ENCODE measurements around the gene ABCA2. TPM values are rescaled to one million over a fixed set of nuclear protein-coding genes. Genes with fewer than 3 reads are reported as not detected.

ABCA2 gene
- total RNA-seq, 6 experiments from 2014 or later: 18.3 to 36.3 (median 23.6) TPM

DNA sequence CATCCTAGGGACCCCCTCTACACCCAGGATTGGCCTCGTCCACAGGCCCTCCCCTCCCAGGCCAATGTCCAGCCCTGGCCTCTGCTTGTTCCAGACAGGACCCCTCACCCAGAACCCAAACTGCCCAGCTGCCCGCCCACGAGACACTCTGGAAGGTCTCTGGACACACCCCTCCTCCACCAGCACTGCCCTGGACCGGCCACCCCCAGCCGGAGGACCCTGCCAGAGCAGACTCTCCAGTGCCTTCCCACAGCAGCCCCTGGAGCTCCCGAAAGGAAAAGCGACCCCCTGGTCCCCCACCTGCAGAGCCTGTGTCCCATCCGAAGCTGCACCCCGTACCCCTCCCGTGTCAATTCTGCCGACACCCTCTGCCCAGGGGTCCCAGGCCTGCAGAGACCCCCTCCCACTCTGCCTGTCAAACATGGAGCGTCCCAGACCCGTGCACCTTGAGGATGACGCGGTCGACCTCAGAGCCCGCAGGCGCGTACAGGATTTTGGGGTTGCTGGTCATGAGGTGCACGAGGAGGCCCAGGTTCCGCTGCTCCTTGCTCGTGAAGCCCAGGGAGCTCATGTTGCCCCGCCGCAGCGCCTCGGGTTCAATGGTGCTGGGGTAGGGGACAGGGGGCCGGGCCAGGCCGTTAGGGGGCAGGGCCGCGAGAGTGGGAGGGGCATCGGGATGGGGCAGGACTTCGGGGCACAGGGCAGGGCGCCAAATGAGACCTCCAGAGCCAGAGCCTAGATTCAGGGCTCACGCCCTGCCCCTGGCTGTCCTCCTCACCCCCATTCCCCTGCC lies 8.0 kb downstream of the ABCA2 start:
- Mint-ChIP-seq H3K36me3 (ENCODE audit: low read depth) (peaks cover 5% of the 10 kb centered on the region), H3K4me3 (no peak overlapping the region), H3K27me3 (ENCODE audit: insufficient read depth) (peaks cover 3% of the 10 kb centered on the region), H3K27ac (no peak overlapping the region), H3K4me1 (ENCODE audit: low read depth) (no peaks in the 10 kb centered on the region), H3K9me3 (no peaks in the 10 kb centered on the region)
- DNase-seq: no peak
- TF ChIP-seq, protein P1, sequence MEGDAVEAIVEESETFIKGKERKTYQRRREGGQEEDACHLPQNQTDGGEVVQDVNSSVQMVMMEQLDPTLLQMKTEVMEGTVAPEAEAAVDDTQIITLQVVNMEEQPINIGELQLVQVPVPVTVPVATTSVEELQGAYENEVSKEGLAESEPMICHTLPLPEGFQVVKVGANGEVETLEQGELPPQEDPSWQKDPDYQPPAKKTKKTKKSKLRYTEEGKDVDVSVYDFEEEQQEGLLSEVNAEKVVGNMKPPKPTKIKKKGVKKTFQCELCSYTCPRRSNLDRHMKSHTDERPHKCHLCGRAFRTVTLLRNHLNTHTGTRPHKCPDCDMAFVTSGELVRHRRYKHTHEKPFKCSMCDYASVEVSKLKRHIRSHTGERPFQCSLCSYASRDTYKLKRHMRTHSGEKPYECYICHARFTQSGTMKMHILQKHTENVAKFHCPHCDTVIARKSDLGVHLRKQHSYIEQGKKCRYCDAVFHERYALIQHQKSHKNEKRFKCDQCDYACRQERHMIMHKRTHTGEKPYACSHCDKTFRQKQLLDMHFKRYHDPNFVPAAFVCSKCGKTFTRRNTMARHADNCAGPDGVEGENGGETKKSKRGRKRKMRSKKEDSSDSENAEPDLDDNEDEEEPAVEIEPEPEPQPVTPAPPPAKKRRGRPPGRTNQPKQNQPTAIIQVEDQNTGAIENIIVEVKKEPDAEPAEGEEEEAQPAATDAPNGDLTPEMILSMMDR (IDR thresholded peaks at IDR 0.05): no peak

DNA sequence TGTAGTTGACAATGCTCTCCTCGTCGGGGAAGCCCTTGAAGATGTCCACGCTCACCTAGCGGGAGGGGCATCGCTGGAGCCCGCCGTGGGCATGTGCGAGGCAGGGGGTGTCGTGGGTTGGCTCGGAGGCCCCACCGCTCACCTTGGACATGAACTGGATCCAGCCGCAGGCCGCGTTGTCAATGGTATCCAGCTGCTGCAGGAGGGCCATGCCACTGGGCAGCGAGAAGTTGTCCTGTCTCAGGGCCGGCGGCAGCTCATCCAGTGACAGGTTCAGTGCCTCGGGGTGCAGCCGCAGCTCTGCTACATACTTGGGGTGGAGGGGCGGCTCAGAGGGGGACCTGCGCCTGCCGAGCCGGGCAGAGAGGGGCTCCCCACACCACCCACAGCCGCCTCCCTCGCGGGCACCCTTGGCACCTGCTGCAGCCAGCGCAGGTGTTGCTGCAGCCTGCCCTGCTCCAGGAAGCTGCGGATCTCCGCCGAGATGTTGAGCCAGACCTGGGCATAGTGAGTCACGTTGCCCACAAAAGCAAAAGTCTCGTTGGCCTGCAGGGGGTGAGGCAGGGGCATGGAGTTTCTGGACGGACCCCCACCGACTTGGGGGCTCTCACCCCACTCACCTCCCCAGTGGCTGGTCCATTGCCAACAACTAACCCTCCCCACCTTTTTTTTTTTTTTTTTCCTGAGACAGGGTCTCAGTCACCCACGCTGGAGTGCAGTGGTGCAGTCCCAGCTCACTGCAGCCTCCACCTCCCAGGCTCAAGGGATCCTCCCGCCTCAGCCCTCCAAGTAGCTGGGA lies 9.1 kb downstream of the ABCA2 start:
- TF ChIP-seq, protein P1 (IDR thresholded peaks at IDR 0.05): no peak
- Mint-ChIP-seq H3K9me3 (no peaks in the 10 kb centered on the region), H3K4me1 (ENCODE audit: low read depth) (no peaks in the 10 kb centered on the region), H3K27ac (no peak overlapping the region), H3K27me3 (ENCODE audit: insufficient read depth) (peaks cover 3% of the 10 kb centered on the region), H3K36me3 (ENCODE audit: low read depth) (peaks cover 5% of the 10 kb centered on the region), H3K4me3 (no peak overlapping the region)
- no peak for DNase-seq

- H3K4me1 Mint-ChIP-seq (ENCODE audit: low read depth): no peaks in the 10 kb centered on the region
- peaks cover 3% of the 10 kb centered on the region for H3K27me3 Mint-ChIP-seq (ENCODE audit: insufficient read depth)
- TF ChIP-seq, protein P1 (IDR thresholded peaks at IDR 0.05): no peak
- no peak overlapping the region for H3K27ac Mint-ChIP-seq
- H3K36me3 Mint-ChIP-seq (ENCODE audit: low read depth): peaks cover 5% of the 10 kb centered on the region
- DNase-seq: no peak
- no peak overlapping the region for H3K4me3 Mint-ChIP-seq
- no peaks in the 10 kb centered on the region for H3K9me3 Mint-ChIP-seq
These were observed 10.1 kb downstream of the ABCA2 start for GRCh38 chr9:137017791-137018497.

DNA sequence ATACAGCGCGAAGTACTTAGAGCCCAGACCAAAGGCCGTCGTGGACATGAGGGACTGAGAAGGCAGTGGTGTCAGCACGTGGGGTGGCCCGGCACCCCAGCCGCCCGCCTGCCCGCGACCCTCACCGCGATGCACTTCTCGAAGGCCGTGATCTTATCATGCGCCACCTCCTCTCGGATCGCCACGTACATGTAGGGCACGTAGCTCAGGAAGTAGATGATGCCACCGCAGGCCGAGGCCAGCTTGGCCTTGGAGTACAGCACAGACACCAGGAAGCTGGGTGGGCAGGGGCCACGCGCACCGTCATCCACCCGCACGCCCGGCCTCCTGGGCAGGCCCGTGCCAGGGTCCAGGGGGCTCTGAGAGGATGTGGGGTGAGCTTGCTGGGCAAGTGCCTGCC lies 11.0 kb downstream of the ABCA2 start:
- H3K4me3 Mint-ChIP-seq: no peak overlapping the region
- peaks cover under 1% of the 10 kb centered on the region for H3K27me3 Mint-ChIP-seq (ENCODE audit: insufficient read depth)
- TF ChIP-seq, protein P1 (IDR thresholded peaks at IDR 0.05): no peak
- H3K4me1 Mint-ChIP-seq (ENCODE audit: low read depth): no peaks in the 10 kb centered on the region
- no peak for DNase-seq
- H3K36me3 Mint-ChIP-seq (ENCODE audit: low read depth): peaks cover 9% of the 10 kb centered on the region
- H3K27ac Mint-ChIP-seq: no peak overlapping the region
- no peaks in the 10 kb centered on the region for H3K9me3 Mint-ChIP-seq

GRCh38 chr9:137016436-137016835 lies 11.6 kb downstream of the ABCA2 start:
- Mint-ChIP-seq H3K4me1 (ENCODE audit: low read depth) (no peaks in the 10 kb centered on the region), H3K9me3 (no peaks in the 10 kb centered on the region), H3K36me3 (ENCODE audit: low read depth) (peaks cover 12% of the 10 kb centered on the region), H3K4me3 (no peak overlapping the region), H3K27ac (no peak overlapping the region), H3K27me3 (ENCODE audit: insufficient read depth) (no peaks in the 10 kb centered on the region; the same call in none of the 2 replicates)
- DNase-seq: no peak
- TF ChIP-seq, protein P1 (IDR thresholded peaks at IDR 0.05): no peak
